ENCODE data around the gene FNBP1L.

DNA sequence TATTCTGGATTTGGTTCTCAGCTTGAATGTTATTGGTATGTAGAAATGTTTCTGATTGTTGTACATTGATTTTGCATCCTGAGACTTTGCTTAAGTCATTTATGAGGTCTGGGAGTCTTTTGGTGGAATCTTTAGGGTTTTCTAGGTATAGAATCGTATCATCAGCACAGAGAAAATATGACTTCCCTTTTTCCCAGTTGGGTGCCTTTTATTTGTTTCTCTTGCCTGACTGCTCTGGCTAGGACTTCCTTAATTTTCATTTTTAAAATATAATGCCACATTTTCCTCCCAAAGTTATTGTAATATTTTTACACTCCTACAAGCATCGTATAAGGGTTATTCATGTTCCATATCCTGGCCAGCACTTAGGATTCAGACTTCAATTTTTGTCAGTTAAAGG lies 111.1 kb downstream of the FNBP1L start:
- TF ChIP-seq POLR2AphosphoS5 (IDR thresholded peaks at IDR 0.05) (no peak), POLR2A (IDR thresholded peaks at IDR 0.05; ENCODE audit: low read depth) (no peak)
- TF ChIP-seq, protein P1, sequence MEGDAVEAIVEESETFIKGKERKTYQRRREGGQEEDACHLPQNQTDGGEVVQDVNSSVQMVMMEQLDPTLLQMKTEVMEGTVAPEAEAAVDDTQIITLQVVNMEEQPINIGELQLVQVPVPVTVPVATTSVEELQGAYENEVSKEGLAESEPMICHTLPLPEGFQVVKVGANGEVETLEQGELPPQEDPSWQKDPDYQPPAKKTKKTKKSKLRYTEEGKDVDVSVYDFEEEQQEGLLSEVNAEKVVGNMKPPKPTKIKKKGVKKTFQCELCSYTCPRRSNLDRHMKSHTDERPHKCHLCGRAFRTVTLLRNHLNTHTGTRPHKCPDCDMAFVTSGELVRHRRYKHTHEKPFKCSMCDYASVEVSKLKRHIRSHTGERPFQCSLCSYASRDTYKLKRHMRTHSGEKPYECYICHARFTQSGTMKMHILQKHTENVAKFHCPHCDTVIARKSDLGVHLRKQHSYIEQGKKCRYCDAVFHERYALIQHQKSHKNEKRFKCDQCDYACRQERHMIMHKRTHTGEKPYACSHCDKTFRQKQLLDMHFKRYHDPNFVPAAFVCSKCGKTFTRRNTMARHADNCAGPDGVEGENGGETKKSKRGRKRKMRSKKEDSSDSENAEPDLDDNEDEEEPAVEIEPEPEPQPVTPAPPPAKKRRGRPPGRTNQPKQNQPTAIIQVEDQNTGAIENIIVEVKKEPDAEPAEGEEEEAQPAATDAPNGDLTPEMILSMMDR (IDR thresholded peaks at IDR 0.05): no peak
